K562 (cell line): ENCODE measurements around the gene TBL1XR1. TPM values are rescaled to one million over a fixed set of nuclear protein-coding genes. Genes with fewer than 3 reads are reported as not detected.

Experiments used
- EHMT2 ChIP-seq: fragments of 450-650 bp; IDR thresholded peaks from 2 replicates; pipeline ENCODE4 v1.6.1; 2018; ENCODE audit warnings: antibody characterized with exemption
- FOSL1 ChIP-seq: fragments of 200-800 bp; sonication (Bioruptor generic); conservative IDR thresholded peaks from 2 replicates; pipeline ENCODE4 v1.6.1; 2016; ENCODE audit warnings: missing genetic modification characterization, missing compliant biosample characterization
- FOXK2 ChIP-seq, 2 experiments: fragments of 450-650 bp; IDR thresholded peaks in 1 of 2; conservative IDR thresholded peaks in 1 of 2; 2 replicates each; pipeline ENCODE4 v1.6.1; 2016; ENCODE audit warnings: low read depth in 2 of 2, mild to moderate bottlenecking in 1 of 2
- L3MBTL2 ChIP-seq: fragments of 450-650 bp; IDR thresholded peaks from 2 replicates; pipeline ENCODE4 v1.6.1; 2016; ENCODE audit warnings: mild to moderate bottlenecking, moderate library complexity
- LEF1 ChIP-seq: fragments of 450-650 bp; IDR thresholded peaks from 2 replicates; pipeline ENCODE4 v1.6.1; 2016; ENCODE audit warnings: mild to moderate bottlenecking
- MGA ChIP-seq: fragments of 450-650 bp; IDR thresholded peaks from 2 replicates; pipeline ENCODE4 v1.6.1; 2016; ENCODE audit warnings: mild to moderate bottlenecking, moderate library complexity
- RBM39 ChIP-seq: fragments of 200-400 bp; formaldehyde crosslinking; optimal IDR thresholded peaks from 2 replicates; pipeline ENCODE3; 2018; ENCODE audit warnings: low read depth, low read length
- TCF3 ChIP-seq: sonication (generic); formaldehyde crosslinking; IDR thresholded peaks from 2 replicates; pipeline ENCODE4 v1.4.0; 2020; ENCODE audit warnings: mild to moderate bottlenecking, missing genetic modification reagents
- ZBTB33 ChIP-seq: sonication (generic); formaldehyde crosslinking; IDR thresholded peaks from 2 replicates; pipeline ENCODE4 v1.8.1; 2023; ENCODE audit warnings: mild to moderate bottlenecking, missing genetic modification reagents
- ZBTB5 ChIP-seq: fragments of 450-650 bp; IDR thresholded peaks from 2 replicates; pipeline ENCODE4 v1.6.1; 2017; ENCODE audit warnings: antibody characterized with exemption
- ZFX ChIP-seq: sonication (generic); formaldehyde crosslinking; IDR thresholded peaks from 2 replicates; pipeline ENCODE4 v1.8.0; 2022; ENCODE audit warnings: mild to moderate bottlenecking, missing genetic modification reagents, moderate library complexity
- ZNF354B ChIP-seq: fragments of 250-450 bp; sonication (Bioruptor Pico); IDR thresholded peaks from 2 replicates; pipeline ENCODE4 v1.4.0; 2020
- polyA plus RNA-seq, 8 experiments: library from polyadenylated mRNA; depleted of rRNA in 4 of 8; stranded (reverse) in 5 of 8; unstranded in 3 of 8; fragments of >200 nt; fragmentation: Nextera tagmentation in 2 of 8; fragmentation: Illumina TruSeq in 1 of 8; extraction: Ambion mirVana in 2 of 8; extraction: Trizol in 1 of 8; gene quantifications; 2 replicates each; pipeline versions ENCODE4 v1.2.1 to v1.2.3, GENCODE V29; 2011 to 2014; ENCODE audit warnings: inconsistent platforms in 1 of 8, missing spikeins in 1 of 8
- total RNA-seq, 7 experiments: library from RNA; depleted of rRNA in 6 of 7; stranded (reverse); fragments of >200 nt in 6 of 7; fragmentation: Illumina TruSeq in 2 of 7; extraction: Trizol in 2 of 7; gene quantifications; 2 replicates each; pipeline versions ENCODE4 v1.2.1 to v1.2.3, GENCODE V29; 2011 to 2021; ENCODE audit warnings: low replicate concordance in 1 of 7

Gene TBL1XR1
- total and polyA plus RNA-seq, 9 of the 15 experiments (the other 6 are each of a cell fraction or from before 2014, with no cell fraction given): 19.6 to 171 (median 83.3) TPM

DNA sequence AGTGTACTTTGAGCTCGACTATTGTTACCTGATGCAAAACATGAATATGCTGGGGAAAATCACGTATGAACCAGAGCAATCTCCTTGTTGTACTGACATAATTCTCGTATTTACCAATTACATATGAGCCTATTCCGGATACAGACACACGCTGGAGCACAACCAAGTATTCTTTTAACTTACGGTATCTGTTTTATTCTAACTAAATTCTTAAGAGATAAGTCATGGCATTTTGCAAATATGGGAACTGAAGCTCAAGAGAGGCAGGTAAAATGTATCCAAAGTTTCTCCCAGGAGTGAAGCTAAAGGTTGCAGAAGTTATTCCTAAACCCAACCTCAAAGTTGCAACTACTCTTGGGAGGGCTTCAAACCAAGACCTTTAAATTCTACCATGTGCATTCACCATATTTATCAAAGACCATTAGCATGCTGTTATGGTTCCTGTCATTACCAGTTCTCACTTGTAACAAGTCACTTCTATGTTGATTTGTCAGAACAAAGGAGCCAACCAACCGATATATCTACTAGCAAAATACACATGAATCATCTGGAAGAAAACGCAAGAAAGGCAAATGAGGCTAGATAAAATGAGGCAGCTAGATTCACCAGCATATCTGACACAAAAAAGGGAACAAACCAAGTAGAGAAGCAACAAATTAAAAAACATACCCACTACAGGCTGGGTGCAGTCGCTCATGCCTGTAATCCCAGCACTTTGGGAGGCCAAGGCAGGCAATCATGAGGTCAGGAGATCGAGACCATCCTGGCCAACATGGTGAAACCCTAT lies 17.8 kb downstream of the TBL1XR1 start (continued):
- 0 out of 2 replicates have a peak, but pooled peaks have one; percentile 38 for TF ChIP-seq MGA
- TF ChIP-seq ZBTB33 (CRISPR knock-in tag): 0 out of 2 replicates have a peak, but pooled peaks have one; percentile 28
- TF ChIP-seq EHMT2: peak; percentile 69
- 0 out of 2 replicates have a peak, but pooled peaks have one; percentile 16 for TF ChIP-seq LEF1
- TF ChIP-seq ZFX (CRISPR knock-in tag): no peak
- TF ChIP-seq ZNF354B (CRISPR knock-in tag): no peak
- TF ChIP-seq FOXK2 (conservative IDR thresholded peaks at IDR 0.05 in 1 of 2, IDR thresholded peaks at IDR 0.05 in 1 of 2; ENCODE audit: low read depth in 2 of 2): peak in 1 of 2 experiments; percentile 37; a peak in 1 of 4 replicates
- peak; percentile 59 for TF ChIP-seq FOSL1 (tag)
- no peak for TF ChIP-seq RBM39
- no peak for TF ChIP-seq ZBTB5
- 0 out of 2 replicates have a peak, but pooled peaks have one; percentile 43 for TF ChIP-seq L3MBTL2
- 0 out of 2 replicates have a peak, but pooled peaks have one; percentile 19 for TF ChIP-seq TCF3 (CRISPR knock-in tag)
